H9 (cell line): ENCODE measurements around the gene SNRNP48. TPM values are rescaled to one million over a fixed set of nuclear protein-coding genes. Genes with fewer than 3 reads are reported as not detected.

Experiments
- DNase-seq: peaks from one replicate; pipeline ENCODE4 v3.0.0-alpha.2; 2017
- H2AFZ ChIP-seq: one replicate; pipeline ENCODE4 v1.6.1; 2013; ENCODE audit warnings: mild to moderate bottlenecking, low read length, control low read depth, moderate library complexity
- H2AK5ac ChIP-seq: 2 replicates; pipeline ENCODE4 v1.6.1; 2013; ENCODE audit warnings: low read length, control low read depth, mixed read lengths; ENCODE audit not compliant: insufficient read length
- H2BK120ac ChIP-seq: one replicate; pipeline ENCODE4 v1.6.1; 2013; ENCODE audit warnings: low read depth, mild to moderate bottlenecking, low read length, control low read depth, inconsistent platforms; ENCODE audit not compliant: poor library complexity, severe bottlenecking
- H2BK12ac ChIP-seq: 2 replicates; pipeline ENCODE4 v1.6.1; 2013; ENCODE audit warnings: low read length, control low read depth, mixed read lengths, low read depth; ENCODE audit not compliant: insufficient read length
- H2BK15ac ChIP-seq: 2 replicates; pipeline ENCODE4 v1.6.1; 2013; ENCODE audit warnings: low read depth, low read length, control low read depth
- H2BK20ac ChIP-seq: one replicate; pipeline ENCODE4 v1.6.1; 2013; ENCODE audit warnings: low read depth, mild to moderate bottlenecking, low read length, control low read depth, inconsistent platforms; ENCODE audit not compliant: poor library complexity, severe bottlenecking
- H2BK5ac ChIP-seq: 2 replicates; pipeline ENCODE4 v1.6.1; 2013; ENCODE audit warnings: low read length, control low read depth, mixed read lengths; ENCODE audit not compliant: insufficient read length
- H3K14ac ChIP-seq: 2 replicates; pipeline ENCODE4 v1.6.1; 2013; ENCODE audit warnings: low read length, control low read depth; ENCODE audit not compliant: insufficient read depth
- H3K18ac ChIP-seq: 2 replicates; pipeline ENCODE4 v1.6.1; 2013; ENCODE audit warnings: low read depth, mild to moderate bottlenecking, mixed read lengths, low read length, control low read depth; ENCODE audit not compliant: insufficient read length
- H3K23ac ChIP-seq: 2 replicates; pipeline ENCODE4 v1.6.1; 2013; ENCODE audit warnings: low read length, control low read depth, mixed read lengths, low read depth; ENCODE audit not compliant: insufficient read length
- H3K23me2 ChIP-seq: 2 replicates; pipeline ENCODE4 v1.6.1; 2013; ENCODE audit warnings: low read depth, mild to moderate bottlenecking, mixed read lengths, low read length, control low read depth; ENCODE audit not compliant: insufficient read length, poor library complexity, severe bottlenecking
- H3K27ac ChIP-seq: 2 replicates; pipeline ENCODE4 v1.5.1; 2013; ENCODE audit warnings: low read length, control low read depth, mixed read lengths, low read depth; ENCODE audit not compliant: insufficient read length
- H3K27me3 ChIP-seq: 2 replicates; pipeline ENCODE4 v1.6.1; 2013; ENCODE audit warnings: low read length, control low read depth, inconsistent platforms; ENCODE audit not compliant: insufficient read depth
- H3K4ac ChIP-seq: 2 replicates; pipeline ENCODE4 v1.6.1; 2013; ENCODE audit warnings: low read depth, mild to moderate bottlenecking, control low read depth, inconsistent platforms, low read length, moderate library complexity
- H3K4me1 ChIP-seq: 2 replicates; pipeline ENCODE4 v1.6.1; 2013; ENCODE audit warnings: low read length, control low read depth, inconsistent platforms; ENCODE audit not compliant: insufficient read depth
- H3K4me2 ChIP-seq: 2 replicates; pipeline ENCODE4 v1.6.1; 2013; ENCODE audit warnings: low read length, control low read depth, mixed read lengths; ENCODE audit not compliant: insufficient read length, insufficient read depth
- H3K56ac ChIP-seq: 2 replicates; pipeline ENCODE4 v1.6.1; 2013; ENCODE audit warnings: low read depth, mild to moderate bottlenecking, mixed read lengths, low read length, control low read depth; ENCODE audit not compliant: insufficient read length
- H3K79me1 ChIP-seq: 2 replicates; pipeline ENCODE4 v1.6.1; 2013; ENCODE audit warnings: low read depth, mild to moderate bottlenecking, moderate library complexity, low read length, control low read depth, inconsistent platforms; ENCODE audit not compliant: insufficient read depth, poor library complexity, severe bottlenecking
- H3K79me2 ChIP-seq: 2 replicates; pipeline ENCODE4 v1.6.1; 2013; ENCODE audit warnings: low read length, control low read depth, inconsistent platforms; ENCODE audit not compliant: insufficient read depth
- H3K9ac ChIP-seq: 2 replicates; pipeline ENCODE4 v1.6.1; 2013; ENCODE audit warnings: low read length, control low read depth, mixed read lengths; ENCODE audit not compliant: insufficient read length; ENCODE audit errors: extremely low read depth
- H3K9me3 ChIP-seq: one replicate; pipeline ENCODE4 v1.6.1; 2013; ENCODE audit warnings: low read depth, low read length, inconsistent platforms; ENCODE audit not compliant: control insufficient read depth
- H3T11ph ChIP-seq: one replicate; pipeline ENCODE4 v1.6.1; 2013; ENCODE audit warnings: mild to moderate bottlenecking, low read length, control low read depth, inconsistent platforms
- H4K20me1 ChIP-seq: one replicate; pipeline ENCODE4 v1.6.1; 2013; ENCODE audit not compliant: control insufficient read depth, insufficient read length, insufficient read depth
- H4K5ac ChIP-seq: 2 replicates; pipeline ENCODE4 v1.6.1; 2013; ENCODE audit warnings: low read depth, mild to moderate bottlenecking, mixed read lengths, low read length, control low read depth; ENCODE audit not compliant: insufficient read length
- H4K8ac ChIP-seq: replicated peaks from 2 replicates; pipeline ENCODE4 v1.6.1; 2013; ENCODE audit warnings: low read length, control low read depth, mixed read lengths, low read depth; ENCODE audit not compliant: insufficient read length
- H4K91ac ChIP-seq: 2 replicates; pipeline ENCODE4 v1.6.1; 2013; ENCODE audit warnings: low read depth, mild to moderate bottlenecking, moderate library complexity, mixed read lengths, low read length, control low read depth; ENCODE audit not compliant: insufficient read length
- H3K27ac Mint-ChIP-seq, 3 experiments: 2 replicates in 2 of 3; 3 replicates in 1 of 3; pipeline ENCODE4 v1.8.0; 2020 to 2021; ENCODE audit warnings: mixed read lengths in 3 of 3, mild to moderate bottlenecking in 1 of 3, moderate library complexity in 1 of 3
- H3K27me3 Mint-ChIP-seq: 2 replicates; pipeline ENCODE4 v1.8.0; 2021; ENCODE audit warnings: low read depth, mild to moderate bottlenecking, moderate library complexity, mixed read lengths
- H3K36me3 Mint-ChIP-seq, 3 experiments: 2 replicates in 2 of 3; 3 replicates in 1 of 3; pipeline ENCODE4 v1.8.0; 2020 to 2021; ENCODE audit warnings: low read depth in 3 of 3, mixed read lengths in 3 of 3; ENCODE audit not compliant: insufficient read depth in 1 of 3
- H3K4me1 Mint-ChIP-seq, 2 experiments: 2 replicates each; pipeline ENCODE4 v1.8.0; 2020; ENCODE audit warnings: mixed read lengths in 2 of 2
- H3K4me3 Mint-ChIP-seq, 2 experiments: 2 replicates in 1 of 2; 3 replicates in 1 of 2; pipeline ENCODE4 v1.8.0; 2020 to 2021; ENCODE audit warnings: mild to moderate bottlenecking in 2 of 2, mixed read lengths in 2 of 2, moderate library complexity in 1 of 2
- H3K9me3 Mint-ChIP-seq, 2 experiments: 2 replicates in 1 of 2; 3 replicates in 1 of 2; pipeline ENCODE4 v1.8.0; 2020; ENCODE audit warnings: mild to moderate bottlenecking in 2 of 2, mixed read lengths in 2 of 2, moderate library complexity in 1 of 2
- CTCF ChIP-seq: fragments of 200-600 bp; sonication (generic); conservative IDR thresholded peaks from 3 replicates; pipeline ENCODE4 v1.8.0; 2021; ENCODE audit warnings: antibody characterized with exemption, mild to moderate bottlenecking
- WGBS: extraction: QIAGEN DNeasy Blood & Tissue Kit; methylation state at CpG from one replicate; pipeline ENCODE4 v1.1.7; 2013; ENCODE audit warnings: missing lambda C conversion rate, low lambda C conversion rate, mixed read lengths; ENCODE audit not compliant: insufficient read length; ENCODE audit errors: extremely low coverage; 5-methylcytosine and 5-hydroxymethylcytosine counted together
- total RNA-seq: library from RNA; stranded (reverse); gene quantifications from 2 replicates; pipeline ENCODE4 v1.2.1, GENCODE V29; 2021

SNRNP48 gene
- total RNA-seq, 1 experiment from 2014 or later = 16.9 TPM

- Mint-ChIP-seq H3K9me3 (no peaks in the 10 kb centered on the region), H3K27me3 (no peaks in the 10 kb centered on the region), H3K4me1 (0 out of 4 replicates have a peak, but pooled peaks cover 0 to 4% of the 10 kb centered on the region in 2 experiments), H3K4me3 (no peak overlapping the region), H3K36me3 (peaks cover 10 to 54% (median 39%) of the 10 kb centered on the region in 3 experiments), H3K27ac (no peak overlapping the region)
- no peak overlapping the region for H4K5ac ChIP-seq
- H3K4me2 ChIP-seq = no peak overlapping the region
- no peak overlapping the region for H3K56ac ChIP-seq
- H3K14ac ChIP-seq = no peak overlapping the region
- no peak overlapping the region for H2AK5ac ChIP-seq
- H3K9ac ChIP-seq = no peak overlapping the region
- no peaks in the 10 kb centered on the region for H3K79me1 ChIP-seq
- H3K4me1 ChIP-seq = no peaks in the 10 kb centered on the region
- no peak overlapping the region for H4K8ac ChIP-seq
- H2BK12ac ChIP-seq = no peak overlapping the region
- no peaks in the 10 kb centered on the region for H3K79me2 ChIP-seq
- H2BK20ac ChIP-seq = no peak overlapping the region
- H3K4ac ChIP-seq = no peak overlapping the region
- WGBS = no CpG with 5 or more reads among the region's 4 CpGs
- no peak overlapping the region for H2BK120ac ChIP-seq
- H3K9me3 ChIP-seq = no peaks in the 10 kb centered on the region
- H4K20me1 ChIP-seq = no peaks in the 10 kb centered on the region
- H3K27ac ChIP-seq = no peak overlapping the region
- H2BK5ac ChIP-seq = no peak overlapping the region
- H3K23me2 ChIP-seq = no peaks in the 10 kb centered on the region
- H2AFZ ChIP-seq = no peak overlapping the region
- H2BK15ac ChIP-seq = no peak overlapping the region
- H3K23ac ChIP-seq = no peak overlapping the region
- H4K91ac ChIP-seq = no peak overlapping the region
- no peak overlapping the region for H3T11ph ChIP-seq
- no peaks in the 10 kb centered on the region for H3K27me3 ChIP-seq
- DNase-seq = no peak
- no peak overlapping the region for H3K18ac ChIP-seq
- TF ChIP-seq CTCF = no peak
These were observed 31.2 kb upstream of the SNRNP48 start for GRCh38 chr6:7558781-7559180.
